ENCODE data around the gene EMSY. TPM values are rescaled to one million over a fixed set of nuclear protein-coding genes. Genes with fewer than 3 reads are reported as not detected.

EMSY gene
- total RNA-seq, 4 donors from 2014 or later, result 29.9 to 36.7 (median 35.3) TPM

GRCh38 chr11:76558891-76559290 is 114.1 kb downstream of the EMSY start:
- no peak for TF ChIP-seq CTCF (IDR thresholded peaks at IDR 0.05; ENCODE audit: low read depth)

DNA sequence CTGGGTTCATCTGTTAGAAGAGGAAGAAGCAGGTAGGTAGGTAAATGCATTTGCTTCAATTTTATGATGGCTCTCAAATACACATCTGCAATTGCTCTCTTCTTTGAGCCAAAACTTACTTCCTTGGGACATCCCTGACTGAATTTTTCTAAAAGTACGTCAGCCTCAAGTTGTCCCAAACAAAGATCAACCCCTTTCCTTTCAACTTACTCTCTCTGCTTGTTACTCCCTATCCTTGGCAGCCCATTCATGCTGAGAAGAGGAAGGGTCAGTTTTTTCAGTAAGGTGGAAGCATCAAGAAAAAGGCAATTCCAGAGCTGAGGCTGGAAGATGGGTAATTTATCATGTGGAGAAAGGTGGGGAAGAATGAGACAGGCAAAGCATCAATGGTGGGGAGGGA is 114.5 kb downstream of the EMSY start:
- no peak for TF ChIP-seq CTCF (IDR thresholded peaks at IDR 0.05; ENCODE audit: low read depth)

DNA sequence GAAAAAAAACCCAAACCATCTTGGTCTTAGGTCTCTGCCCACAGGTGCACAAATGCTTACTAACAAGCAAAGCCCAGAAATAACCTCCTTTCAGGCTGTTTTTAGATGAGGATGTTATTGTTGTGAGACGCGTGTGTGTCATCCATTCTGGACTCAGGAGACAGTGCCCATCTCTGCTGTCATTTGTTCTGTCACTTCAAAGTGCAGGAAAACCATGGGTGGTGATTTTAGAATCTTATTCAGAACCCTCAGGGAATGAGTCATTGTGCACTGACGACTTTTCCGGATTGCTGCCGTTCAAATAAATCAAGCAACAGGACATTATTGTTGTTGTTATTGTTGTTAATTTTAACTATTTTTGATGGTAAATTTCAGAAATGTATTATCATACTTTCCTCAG is 115.4 kb downstream of the EMSY start:
- TF ChIP-seq CTCF (IDR thresholded peaks at IDR 0.05; ENCODE audit: low read depth), result no peak

DNA sequence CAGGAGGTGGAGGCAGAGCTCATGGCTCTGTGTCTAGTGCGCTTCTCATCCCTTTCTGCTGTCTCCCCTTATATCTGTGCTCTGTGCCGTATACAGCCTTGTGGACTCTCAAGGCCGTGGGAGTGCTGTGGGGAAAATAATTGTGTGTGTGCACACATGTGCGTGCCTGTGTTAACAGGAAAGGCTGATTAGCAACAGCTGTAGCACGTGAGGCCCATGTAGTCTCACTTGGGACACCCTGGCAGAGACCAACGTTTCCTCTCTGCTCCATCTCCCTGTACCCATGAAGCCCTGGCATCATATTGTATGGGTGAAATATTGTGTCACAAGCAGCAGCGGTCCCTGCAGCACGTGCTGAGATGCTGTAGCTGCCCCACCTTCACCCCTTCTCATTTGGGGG is 116.4 kb downstream of the EMSY start:
- TF ChIP-seq CTCF (IDR thresholded peaks at IDR 0.05; ENCODE audit: low read depth), result no peak

- no peak for TF ChIP-seq CTCF (IDR thresholded peaks at IDR 0.05; ENCODE audit: low read depth)
Measured at GRCh38 chr11:76562541-76562940, 117.7 kb downstream of the EMSY start.

DNA sequence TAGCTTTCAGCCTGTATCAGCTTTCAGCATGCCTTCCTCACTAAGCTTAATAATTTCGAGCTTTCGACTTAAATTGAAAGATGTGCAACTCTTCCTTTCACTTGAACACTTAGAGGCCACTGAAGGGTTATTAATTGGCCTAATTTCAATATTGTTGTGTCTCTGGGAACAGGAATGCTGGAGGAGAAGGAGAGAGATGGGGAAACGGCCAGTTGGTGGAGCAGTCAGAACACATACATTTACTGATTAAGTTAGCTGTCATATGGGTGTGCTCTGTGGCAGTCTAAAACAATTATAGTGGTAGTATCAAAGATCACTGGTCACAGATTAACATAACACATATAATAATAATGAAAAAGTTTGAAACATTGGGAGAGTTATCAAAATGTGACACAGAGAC is 119.5 kb downstream of the EMSY start:
- TF ChIP-seq CTCF (IDR thresholded peaks at IDR 0.05; ENCODE audit: low read depth), result no peak

- TF ChIP-seq CTCF (IDR thresholded peaks at IDR 0.05; ENCODE audit: low read depth), result no peak
Measured at GRCh38 chr11:76566811-76567210, 122.0 kb downstream of the EMSY start.

Measured in subcutaneous adipose tissue (tissue), 4 donors.